Measurements from ENCODE around the gene SSR3.
"Not testable (repeated sequence)": the region's sequence is repeated elsewhere in the genome, so short reads cannot be mapped to it uniquely, and the experiment has no call there.

Gene SSR3

DNA sequence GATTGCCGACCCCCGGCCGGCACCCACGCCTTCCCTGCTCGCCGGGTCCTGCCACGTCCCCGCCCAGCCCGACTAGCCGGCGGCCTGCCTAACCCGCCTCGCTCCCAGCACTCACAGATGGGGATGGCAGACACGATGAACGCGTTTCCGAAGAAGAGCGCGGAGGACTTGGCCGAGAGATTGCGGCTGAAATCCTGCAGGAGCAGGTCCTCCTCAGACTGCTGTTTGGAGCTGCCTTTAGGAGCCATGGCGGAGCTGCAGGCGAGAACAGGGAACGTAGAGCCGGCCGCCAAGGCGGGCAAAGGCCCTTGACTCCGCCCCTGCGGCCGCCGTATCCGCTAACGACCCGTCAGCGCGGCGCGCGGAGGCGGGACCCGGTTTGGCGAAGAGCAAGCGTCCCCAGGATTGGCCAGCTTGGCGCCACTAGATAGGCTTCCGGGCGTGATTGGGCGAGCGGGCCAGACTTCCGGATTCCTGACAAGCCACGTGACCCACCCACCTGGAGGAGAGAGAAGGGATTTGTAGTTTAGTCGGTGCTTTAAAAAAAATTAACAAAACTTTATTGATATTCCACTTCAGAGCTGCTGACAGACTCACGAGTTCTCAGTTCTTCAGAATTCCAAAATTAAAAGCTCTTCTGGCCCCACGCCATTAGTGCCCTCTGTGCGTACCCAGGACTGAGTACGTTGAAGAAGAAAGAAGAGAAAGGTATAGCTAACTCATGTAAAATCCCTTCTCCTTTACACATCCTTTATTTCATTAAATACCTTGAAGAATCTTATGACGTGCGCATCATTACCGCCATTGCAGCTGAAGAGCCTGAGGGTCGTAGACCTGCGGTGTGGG lies at the start of gene SSR3:
TSS of gene SSR3 (minus strand) at position 276 of the 846 bp plus-strand sequence. CDS start at position 248, 28 bp downstream.
- DNase-seq: peak; percentile 87 to 100 (median 98)

DNA sequence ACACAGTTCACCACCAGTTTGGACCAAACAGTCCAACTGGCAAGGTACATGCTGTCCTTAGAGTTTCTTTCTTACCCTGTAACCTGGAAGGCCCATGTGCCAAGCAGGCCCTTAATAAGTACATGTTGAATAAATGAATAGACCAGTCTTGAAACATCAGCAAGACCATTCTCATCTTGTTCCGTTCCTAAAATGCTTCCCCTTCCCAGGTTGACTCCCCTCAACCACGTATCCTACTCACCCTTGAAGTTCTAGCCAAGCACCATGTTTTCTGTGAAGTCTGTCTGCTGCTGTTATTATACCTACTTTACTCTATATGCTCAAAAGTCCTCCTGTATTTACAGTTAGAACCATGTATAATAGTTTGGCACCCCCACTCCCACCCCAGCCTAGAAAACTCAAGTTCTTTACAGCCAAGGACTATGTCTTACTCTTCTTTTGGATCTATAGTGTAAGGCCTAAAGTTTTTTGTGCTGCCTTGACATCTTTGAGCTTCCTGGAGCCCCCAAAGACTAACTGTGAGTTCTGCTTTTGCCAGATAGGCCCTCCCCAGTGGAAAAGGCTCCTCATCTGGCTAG lies 49.2 kb upstream of the SSR3 start:
- DNase-seq: no peak

DNA sequence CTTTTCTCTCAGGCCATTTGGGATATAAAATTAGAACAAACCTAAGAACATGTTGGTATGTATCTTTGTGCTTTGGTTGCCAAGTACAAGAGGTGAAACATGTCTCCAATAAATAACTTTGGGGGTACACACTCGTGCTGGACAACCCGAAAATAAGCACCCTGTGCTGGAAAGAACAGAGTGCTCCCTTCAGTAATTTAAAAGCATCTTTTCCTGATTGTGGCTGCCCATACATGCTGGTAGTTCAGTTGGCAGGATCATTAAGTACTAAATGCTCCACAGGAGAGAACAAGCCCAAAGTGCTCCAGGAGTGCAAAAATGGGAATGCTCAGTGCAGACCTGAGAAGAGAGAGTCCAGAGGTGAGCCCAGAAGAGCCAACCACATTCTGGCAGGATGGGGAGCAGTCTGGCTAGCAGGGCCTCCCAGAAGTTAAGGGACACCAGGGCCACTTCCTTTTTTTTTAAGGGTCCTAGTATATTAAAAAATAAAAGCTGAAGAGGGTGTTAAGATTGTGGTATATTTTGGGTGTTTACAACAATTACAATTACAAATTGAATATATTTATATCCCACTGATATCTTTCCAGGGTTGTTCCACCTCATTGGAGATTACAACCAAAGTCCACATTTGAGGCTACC lies 48.6 kb upstream of the SSR3 start:
- DNase-seq: no peak

DNA sequence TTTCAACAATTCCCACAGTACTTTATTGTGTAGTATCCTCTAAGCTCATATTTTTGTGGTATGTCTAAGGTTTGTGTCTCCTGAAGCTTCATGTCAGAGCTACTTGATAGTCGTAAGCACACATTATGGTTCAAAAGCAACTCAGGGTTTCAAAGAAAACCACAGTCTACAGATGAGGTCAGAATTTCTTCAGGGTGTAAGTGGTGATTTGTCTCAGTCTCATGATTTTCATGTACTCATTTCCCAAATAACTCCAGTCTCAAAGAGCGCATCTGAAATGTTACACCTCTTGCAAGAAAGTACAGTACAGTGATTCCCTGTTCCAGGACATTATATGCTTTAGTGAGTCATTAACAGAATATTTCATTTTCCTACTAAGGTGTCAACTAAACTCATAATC lies 47.5 kb upstream of the SSR3 start:
- no peak for DNase-seq

DNA sequence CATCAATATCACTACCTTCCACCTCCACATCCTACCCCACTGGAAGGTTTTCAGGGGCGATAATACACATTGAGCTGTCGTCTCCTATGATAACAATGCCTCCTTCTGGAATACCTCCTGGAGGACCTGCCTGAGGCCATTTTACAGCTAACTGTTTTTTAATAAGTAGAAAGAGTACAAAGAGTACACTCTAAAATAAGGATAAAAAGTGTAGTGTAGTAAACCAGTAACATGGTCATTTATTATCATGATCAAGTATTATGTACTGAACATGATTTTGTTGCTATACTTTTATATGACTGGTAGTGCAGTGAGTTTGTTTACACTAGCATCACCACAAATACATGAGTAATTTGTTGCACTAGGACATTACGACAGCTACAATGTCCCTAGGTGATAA lies 46.6 kb upstream of the SSR3 start:
- DNase-seq: no peak

DNA sequence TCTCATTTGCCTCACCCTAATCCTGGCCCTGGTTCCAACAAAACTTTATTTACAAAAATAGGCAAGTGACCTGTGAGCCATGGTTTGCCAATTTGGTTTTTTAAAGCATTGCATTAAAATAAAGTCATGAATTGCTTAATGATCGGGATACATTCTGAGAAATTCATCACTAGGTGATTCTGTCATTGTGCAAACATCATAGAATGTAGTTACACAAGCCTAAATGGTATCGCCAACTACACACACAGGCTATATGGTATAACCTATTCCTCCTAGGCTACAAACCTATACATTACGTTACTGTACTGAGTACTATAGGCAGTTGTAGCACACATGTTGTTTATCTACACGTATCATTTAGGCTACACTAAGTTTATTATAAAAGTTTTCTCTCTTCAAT lies 45.9 kb upstream of the SSR3 start:
- no peak for DNase-seq

DNA sequence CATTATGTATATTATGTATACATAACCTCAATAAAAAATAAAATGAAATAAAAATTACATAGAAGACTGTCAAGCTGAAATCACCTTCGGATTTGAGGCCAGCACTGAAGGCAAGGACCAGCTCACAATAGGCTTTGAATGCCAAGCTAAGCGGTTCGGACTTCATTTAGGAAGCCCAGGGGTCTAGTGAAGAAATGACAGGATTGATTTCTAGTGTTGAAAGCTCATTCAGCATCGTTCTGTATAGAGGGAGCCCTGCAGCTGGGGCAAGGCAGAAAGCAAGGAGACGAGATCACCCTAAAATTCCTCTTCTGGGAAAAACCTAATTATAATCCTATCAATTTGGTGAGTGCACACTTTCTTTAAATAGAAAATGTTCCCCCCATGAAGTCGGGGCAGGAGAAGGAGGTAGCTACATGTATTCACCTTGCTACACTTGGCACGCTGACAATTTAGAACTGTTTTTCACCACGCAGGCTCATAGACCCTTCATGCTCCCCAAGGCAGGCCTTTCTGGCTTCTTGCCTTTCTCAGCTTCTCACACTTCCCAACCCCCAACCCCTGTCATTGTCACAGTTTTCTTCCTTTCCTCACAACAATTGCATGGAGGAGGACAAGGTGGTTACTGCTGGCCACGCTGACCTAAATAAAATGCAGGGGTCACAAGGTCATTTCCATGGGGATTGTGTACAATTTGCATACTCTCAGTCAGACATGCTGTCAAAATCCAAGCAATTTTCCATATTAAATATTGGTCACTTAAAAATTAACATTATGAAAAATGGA lies 44.4 kb upstream of the SSR3 start:
- DNase-seq: no peak

DNA sequence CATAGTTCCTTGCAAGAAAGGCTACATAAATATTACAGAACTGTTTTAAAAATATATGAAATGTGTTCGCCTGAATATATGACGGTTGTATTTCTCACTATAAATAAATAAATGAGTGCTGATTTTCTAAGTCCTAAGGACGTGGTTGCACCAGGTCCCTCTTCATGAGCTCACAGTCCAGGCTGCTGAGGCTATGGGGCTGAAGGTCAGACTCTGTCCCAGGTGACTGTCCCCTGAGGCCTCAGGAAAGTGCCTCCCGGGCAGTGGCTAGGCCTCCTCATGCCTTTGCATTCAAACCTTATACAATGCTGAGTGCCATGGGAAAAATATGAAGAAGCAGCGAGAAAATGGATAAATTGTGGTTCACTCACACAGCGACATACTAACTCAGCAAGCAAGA lies 43.5 kb upstream of the SSR3 start:
- DNase-seq: no peak

DNA sequence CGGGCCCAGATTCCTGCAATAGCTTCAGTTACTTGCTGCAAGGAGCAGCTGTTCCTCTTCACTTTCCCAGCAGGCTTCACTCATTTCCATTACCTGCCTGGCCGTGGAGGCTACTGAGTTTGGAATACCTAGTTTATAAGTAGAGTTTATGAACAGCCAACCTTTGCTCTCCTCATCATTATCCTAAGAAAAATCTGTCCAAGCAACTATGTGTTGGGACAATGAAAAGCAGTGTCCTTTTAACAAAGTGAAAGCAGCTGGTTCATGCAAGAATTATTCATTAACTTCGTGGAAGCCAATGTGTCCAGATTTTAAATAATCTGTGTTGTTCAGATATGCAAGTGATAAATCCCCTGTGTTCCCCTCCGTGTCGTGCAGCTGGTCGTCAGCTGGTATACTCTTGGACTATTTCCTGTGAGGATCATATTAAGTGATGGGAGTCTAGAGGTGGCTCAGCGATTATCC lies 39.3 kb upstream of the SSR3 start:
- no peak for DNase-seq

DNA sequence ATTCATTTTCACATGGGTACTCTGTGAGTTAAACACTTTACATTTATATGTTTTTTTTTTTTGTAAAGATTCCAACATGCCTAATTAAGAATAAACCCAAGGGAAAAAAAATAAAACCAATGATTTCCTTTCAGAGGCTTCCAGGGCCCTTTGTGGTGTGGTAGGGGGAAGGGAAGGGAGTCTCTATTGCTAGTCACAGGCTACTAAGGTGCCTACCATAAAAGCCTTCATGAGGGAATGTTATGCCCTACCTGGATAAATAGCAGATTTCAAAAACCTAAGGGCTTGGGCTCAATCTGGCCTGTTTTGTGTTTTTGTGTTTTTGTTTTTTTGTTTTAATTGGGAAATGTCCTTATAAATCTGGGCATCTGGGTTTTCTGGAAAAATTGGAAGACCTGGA lies 38.9 kb upstream of the SSR3 start:
- DNase-seq: no peak

DNA sequence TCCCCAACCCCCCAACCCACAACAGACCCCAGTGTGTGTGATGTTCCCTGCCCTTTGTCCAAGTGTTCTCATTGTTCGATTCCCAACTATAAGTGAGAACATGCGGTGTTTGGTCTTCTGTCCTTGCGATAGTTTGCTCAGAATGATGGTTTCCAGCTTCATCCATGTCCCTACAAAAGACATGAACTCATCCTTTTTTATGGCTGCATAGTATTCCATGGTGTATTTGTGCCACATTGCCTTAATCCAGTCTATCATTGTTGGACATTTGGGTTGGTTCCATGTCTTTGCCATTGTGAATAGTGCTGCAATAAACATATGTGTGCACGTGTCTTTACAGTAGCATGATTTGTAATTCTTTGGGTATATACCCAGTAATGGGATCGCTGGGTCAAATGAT lies 34.9 kb upstream of the SSR3 start:
- not testable (repeated sequence) for DNase-seq

DNA sequence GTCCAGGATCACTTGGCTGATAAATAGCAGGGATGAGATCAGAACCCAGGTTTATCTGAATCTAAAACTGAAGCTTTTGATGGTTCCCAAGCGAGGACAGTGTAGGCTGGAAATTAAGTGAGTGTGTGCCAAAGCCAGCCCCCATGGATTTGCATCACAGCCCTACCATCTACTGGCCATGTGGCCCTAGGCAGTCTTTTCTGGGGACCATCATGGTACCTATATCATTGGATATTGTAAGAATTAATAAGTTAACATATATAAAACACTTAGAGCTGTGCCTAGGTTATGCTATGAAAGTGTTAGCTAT lies 32.8 kb upstream of the SSR3 start:
- no peak for DNase-seq

DNA sequence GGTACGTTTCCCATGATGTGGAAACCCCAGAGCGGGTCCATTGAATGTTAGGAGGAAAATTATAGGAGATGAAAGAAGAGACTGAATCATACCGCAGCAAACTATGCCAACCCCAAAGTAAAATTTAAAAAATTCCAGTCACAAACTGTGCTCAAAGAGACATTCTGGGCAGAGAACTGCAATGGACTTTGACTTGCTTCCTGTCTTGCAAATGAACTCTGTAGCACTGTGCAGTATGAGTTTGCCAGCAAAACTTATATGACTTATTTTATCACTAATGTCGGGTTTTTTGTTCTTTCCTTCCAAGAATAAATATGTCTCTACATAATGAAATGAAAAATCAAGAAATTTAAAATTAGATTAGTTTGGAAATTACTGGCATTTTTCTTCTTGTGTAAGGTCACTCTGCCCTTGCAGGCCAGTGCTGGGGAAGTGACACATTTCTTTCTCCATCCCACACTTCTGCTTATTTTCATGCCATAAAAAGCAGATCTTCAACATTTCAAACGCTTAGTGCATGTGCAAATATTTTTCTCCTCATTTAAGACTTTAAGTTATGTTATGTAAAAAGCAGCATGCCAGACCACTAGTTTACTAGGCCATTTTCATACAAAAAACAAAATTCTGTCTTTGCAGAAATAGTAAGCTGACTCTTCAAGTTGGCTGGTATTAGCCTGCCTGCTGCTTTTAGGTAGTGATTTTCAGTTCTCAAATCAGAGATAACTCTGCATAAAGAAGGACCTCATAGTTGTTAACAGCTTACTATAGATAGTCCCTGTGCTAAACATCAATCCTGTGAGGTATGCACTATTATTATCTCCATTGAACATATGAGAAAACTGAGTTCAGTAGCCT lies 32.2 kb upstream of the SSR3 start:
- no peak for DNase-seq

DNA sequence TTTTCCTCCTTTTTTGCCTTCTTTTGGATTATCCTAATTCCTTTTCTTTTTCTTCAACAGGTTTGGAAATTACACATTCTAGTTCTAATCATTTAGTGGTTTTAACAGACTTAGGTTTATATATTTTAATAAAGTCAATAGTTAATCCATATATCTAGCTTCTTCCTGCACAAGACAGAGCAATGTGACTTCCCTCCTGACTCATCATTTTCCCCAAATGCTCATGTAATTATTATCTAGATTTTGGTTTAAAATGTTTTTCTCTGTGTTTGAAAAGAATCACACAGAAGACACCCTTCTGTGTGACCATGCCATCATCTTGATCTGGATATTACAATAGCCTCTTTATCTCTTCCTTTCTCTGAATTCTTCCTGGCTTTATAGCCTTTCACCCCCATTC lies 28.6 kb upstream of the SSR3 start:
- no peak for DNase-seq

DNA sequence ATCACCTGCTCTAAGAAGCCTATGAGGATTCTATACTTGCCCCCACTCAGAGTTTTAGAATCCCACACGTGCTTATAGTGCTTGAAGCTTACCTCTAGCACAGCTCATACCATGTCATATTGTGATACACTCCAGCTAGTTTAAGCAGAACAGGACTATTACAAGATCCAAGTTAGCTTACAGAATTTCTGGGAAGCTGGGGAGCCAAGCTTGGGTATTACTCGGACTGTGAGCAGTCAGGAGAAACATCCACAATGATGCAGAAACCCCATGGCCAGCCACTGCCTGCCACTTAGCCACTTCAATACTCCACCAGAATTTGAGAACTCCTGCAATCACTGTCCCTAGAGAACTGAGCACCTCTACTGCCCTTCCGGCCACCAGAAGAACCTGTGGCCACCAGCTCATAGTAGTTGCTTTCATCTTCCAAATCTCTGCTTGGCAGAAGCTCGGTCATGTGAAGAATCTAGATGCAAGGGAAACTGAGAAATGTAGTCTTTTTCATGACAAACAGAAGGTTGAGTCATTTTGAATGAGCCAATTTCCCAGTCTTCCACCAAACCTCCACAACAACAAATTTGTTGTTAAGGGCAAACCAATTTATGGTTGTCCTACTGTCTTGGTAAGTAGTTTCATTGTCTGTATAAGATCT lies 27.7 kb upstream of the SSR3 start:
- DNase-seq: no peak

DNA sequence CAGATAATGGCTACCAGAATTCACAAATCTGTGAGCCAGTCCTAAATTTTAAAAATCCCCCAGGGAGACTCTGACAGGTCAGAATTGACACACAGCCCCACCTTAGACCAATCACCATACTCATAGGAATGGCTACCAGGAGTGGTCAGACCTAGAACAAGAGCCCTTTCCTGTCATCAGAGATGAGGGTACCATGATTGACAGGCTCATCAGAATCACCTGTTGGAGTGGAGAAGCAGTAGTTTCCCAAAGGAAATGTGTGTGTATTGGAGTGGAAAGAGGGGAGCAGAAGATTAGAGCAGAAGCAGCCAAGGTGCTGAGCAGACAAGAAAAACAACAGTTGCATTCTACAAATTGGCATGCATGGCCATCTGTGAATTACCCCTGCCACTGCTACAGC lies 27.0 kb upstream of the SSR3 start:
- no peak for DNase-seq

DNA sequence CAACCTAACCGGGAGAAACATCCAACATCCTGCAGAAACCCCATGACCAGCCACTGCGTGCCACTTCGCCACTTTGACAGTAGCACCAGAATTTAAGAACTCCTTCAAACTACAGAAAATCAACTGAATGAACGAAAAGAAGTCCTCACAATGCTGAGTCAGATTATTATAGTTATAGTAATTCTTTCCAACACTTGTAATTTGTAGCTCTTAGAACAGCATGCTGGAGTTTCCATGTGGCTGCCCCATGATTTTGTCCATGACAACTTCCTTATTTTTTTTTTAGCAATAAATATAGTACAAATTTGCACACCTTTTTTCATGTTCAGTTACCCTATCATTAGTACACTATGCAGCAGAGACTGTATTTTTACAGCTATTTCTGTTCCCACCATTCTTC lies 26.1 kb upstream of the SSR3 start:
- no peak for DNase-seq

DNA sequence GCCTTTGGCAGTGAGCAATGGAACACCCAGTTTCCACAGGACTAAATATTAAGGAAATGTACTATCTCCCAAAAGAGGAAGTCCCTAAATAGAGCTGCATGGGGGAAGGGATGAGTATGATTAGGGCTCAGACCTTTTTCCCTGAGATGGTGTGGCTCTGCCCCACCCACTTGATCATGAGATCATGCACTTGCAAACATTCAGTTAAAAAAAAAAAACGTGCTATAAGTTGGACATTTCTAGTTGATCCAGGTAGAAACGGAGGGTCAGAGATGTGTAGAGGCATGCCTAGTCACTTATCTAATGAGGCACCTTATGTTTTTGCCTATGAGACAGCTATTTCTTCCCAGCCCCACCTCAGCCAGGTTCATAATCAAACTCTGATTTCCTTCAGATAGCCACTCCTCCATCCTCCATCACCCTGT lies 24.5 kb upstream of the SSR3 start:
- DNase-seq: no peak

DNA sequence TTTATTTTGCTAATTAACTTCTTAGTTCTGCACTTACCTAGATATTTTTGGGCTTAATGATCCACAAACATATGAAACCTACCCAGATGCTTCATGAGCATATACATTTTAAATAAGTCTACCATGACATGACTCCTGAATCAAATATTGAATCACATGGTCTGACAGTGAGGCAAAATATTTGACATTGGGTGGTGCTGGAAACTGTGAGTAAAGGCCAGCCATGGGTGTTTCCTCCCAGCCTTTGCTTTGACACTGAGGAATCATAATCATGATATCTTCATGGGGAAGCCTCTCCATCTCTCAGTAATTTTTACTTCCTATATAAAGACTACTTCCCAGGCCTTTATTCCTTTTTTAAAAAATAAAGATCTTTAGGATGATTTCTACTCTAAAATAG lies 22.8 kb upstream of the SSR3 start:
- DNase-seq: no peak

DNA sequence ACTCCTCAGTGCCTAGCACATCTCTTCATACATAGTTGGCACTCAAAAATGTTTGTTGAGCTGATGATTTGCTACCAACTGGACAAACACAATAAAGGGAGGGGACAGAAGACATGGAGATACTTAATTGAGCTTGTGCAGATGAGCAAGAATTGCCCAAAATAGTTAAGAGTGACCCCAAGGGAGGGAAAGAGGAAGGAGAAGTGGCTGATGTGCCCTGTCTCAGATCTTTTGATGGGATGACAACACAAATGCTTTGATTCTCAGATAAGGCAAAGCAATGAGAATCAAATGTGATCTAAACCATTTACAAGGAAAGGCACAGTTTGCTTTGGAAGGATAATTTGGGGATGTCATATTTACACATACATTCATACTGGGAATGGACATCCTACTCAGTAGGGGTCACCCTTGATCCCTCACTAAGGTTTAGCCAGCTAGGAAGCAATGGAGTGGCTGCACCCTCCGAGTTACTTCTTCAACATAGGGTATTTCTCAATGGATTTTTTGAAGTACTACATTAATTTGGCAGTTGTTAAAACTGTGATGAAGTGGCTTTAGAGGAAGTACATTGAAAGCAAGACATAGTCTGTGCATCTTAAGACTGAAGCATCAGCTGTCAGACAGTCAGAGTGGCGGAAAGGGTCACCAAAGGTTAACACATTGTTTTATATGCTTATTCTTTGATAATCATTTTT lies 21.9 kb upstream of the SSR3 start:
- no peak for DNase-seq

All from nucleus accumbens (tissue), 56 donors.